ENCODE data around the gene NRXN3.

NRXN3 gene

DNA sequence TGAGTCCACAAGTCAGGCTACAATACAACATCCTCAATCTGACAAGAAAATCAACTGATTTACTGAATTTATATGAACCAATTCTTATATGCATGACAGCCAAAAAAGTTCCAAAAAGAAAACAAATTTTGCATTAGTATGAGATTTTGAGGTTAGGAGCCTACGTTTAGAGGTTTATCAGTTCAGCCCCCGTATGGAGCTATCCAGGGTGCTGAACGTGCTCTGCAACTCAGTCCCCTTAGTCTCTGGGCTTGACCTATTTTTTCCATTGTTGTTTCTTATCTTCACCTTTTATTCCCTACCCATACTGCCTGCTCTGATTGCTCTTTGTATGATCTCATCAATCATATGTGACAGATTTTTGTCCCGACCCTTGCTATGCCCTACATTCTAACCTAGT lies 693.0 kb downstream of the NRXN3 start:
- no peak overlapping the region for H3K4me3 ChIP-seq (ENCODE audit: low read depth, low read length)

GRCh38 chr14:78872837-78873236 lies 702.7 kb downstream of the NRXN3 start:
- H3K4me3 ChIP-seq (ENCODE audit: low read depth, low read length) = no peak overlapping the region

GRCh38 chr14:78873581-78873980 lies 703.4 kb downstream of the NRXN3 start:
- no peak overlapping the region for H3K4me3 ChIP-seq (ENCODE audit: low read depth, low read length)

GRCh38 chr14:78875049-78875448 lies 704.9 kb downstream of the NRXN3 start:
- no peak overlapping the region for H3K4me3 ChIP-seq (ENCODE audit: low read depth, low read length)

- no peak overlapping the region for H3K4me3 ChIP-seq (ENCODE audit: low read depth, low read length)
Measured at GRCh38 chr14:78885884-78886283, 715.7 kb downstream of the NRXN3 start.

DNA sequence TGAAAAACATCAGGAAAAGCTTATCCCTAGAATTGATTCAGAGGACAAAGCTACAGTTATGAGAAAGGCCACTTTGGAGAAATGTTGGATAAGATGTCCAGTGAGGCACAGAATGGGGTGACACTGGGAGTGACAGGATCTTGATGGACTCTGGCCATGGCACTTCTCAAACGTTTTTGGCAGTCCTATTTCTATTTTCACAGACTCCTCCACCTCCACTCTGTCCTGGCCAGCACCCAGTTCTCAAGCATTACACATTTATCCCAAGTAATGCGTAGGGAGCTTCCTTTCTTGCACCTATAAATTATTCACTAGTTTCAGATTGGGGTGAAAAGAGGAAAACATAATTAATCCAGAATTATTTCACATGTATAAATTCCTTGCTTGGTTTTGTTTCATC lies 727.3 kb downstream of the NRXN3 start:
- no peak overlapping the region for H3K4me3 ChIP-seq (ENCODE audit: low read depth, low read length)

DNA sequence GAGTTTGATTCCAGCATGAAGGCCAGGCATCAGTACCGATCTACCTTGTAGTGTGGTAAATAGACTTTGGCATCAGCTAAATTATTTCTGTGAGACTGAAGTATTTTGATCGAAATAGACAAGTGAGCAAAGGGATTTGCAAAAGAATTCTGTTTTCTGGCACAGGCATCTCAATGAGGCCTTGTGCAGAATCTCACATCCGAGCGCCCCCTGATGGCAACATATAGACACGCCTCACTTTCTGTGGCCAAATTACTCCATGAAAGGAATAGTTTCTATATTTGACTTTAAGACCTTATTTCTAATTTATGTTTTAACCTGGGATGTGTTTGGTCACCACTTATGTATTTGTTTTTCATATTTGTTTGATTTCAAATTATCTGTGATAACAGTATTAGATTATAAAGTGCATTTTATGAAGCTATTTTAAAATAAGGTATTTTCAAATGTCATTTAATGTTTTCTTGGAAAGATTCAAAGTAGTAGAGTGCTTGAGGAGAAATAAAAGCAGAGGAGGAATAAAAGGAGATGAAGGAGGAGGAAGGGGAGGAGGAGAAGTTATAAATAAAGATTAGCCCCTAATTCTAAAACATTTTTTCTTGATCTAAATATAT lies 731.9 kb downstream of the NRXN3 start:
- H3K4me3 ChIP-seq (ENCODE audit: low read depth, low read length) = no peak overlapping the region

GRCh38 chr14:78904094-78904493 lies 733.9 kb downstream of the NRXN3 start:
- no peak overlapping the region for H3K4me3 ChIP-seq (ENCODE audit: low read depth, low read length)

DNA sequence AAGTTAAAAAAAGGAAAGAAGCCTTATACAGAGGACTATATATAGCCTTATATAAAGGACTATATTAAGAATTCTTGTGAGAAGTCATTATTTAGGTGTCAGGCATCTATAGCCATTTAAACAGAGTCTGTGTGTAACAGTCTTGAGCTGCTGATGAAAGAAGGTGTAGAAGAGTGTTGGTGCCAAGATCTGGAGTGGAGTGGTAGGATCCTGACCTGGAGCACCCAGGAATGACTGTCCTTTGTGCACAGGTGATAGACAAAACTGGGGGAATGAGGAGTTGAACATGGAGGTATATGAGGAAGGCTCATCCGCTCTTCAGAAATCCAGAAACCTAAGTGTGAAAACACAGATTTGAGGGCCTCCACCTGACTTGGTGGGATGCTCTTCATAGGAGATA lies 747.3 kb downstream of the NRXN3 start:
- no peak overlapping the region for H3K4me3 ChIP-seq (ENCODE audit: low read depth, low read length)

DNA sequence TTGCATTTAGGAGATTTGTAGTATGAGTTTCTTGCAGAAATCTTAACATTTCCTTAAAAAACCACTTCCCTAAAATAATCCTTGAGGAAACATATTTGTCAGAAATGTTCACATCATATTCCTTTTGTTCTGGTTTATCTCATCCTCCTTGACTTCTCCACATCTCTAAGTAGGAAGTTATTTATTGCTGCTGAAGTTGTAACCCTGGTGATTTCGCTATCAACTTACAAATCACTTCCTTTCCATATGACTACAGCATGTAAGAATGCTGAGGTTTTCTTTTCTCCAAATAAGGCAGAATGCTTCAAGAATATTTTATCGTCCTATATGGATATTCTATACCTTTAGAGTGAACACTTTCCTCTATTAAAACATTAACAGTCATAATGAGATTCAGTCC lies 751.7 kb downstream of the NRXN3 start:
- no peak overlapping the region for H3K4me3 ChIP-seq (ENCODE audit: low read depth, low read length)

- H3K4me3 ChIP-seq (ENCODE audit: low read depth, low read length) = no peak overlapping the region
Measured at GRCh38 chr14:78927261-78927660, 757.1 kb downstream of the NRXN3 start.

DNA sequence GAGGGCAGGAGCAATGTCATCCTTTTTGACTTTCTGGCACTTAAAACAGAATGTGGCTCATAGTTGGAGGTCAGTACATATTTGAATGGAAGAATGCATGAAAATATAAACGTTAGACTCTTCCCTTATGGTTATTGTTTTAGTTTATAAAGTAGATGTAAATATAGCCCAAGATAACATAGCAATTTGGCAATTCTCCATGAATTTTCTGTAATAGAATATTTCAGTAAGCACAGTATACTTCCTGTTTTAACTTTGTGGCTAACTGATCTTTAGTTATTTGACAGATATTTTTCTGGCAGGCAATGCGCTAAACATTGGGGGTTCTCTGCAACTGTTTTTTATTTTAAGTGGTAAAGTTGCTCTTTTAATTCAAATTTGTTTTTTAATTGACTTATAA lies 763.0 kb downstream of the NRXN3 start:
- no peak overlapping the region for H3K4me3 ChIP-seq (ENCODE audit: low read depth, low read length)

DNA sequence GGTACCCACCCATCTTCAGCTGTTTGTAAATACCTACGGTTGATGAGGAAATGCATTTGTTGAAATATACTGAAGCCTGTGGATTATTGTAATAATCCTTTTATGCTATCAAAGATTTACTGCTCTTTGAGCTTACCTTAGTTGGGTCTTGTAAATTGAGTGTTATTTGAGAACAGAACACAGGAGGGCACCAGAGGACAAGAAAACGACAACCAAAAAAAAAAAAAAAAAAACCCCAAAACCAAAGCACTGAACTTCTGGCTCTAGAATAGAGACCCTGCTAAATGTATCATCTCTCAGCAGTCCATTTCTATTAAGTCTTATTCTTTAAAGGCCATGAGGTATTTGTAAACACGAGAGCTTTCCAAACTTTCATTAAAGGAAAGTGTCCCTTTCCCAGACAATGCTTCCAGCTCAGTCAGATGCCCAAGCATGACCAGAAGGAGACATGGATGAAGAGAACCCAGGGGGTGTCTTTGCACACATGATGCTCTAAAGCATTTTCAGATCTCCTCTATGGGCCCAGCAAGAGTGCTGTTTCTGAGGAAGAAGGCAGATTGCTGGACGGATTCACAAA lies 763.9 kb downstream of the NRXN3 start:
- H3K4me3 ChIP-seq (ENCODE audit: low read depth, low read length) = no peak overlapping the region

GRCh38 chr14:78946949-78947348 lies 776.8 kb downstream of the NRXN3 start:
- no peak overlapping the region for H3K4me3 ChIP-seq (ENCODE audit: low read depth, low read length)

- H3K4me3 ChIP-seq (ENCODE audit: low read depth, low read length) = no peak overlapping the region
Measured at GRCh38 chr14:78947681-78948080, 777.5 kb downstream of the NRXN3 start.

DNA sequence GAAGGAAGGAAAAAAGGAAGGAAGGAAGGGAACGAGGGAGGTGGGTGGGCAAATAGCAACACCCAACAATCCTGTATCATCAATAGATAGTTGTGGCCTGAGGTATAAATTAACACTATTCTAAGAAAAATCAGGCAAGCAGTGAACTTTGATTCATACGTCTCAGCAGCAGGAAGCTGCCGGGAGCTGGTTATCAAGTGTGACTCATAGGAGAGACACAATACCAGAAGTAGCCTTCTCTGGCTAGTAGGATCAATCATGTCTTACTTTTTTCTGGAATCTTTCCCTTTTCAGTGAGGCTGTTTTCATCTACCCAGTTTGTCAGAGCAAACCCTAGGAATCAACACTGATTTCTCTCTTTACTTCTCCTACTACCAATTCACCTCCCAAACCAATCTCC lies 780.5 kb downstream of the NRXN3 start:
- no peak overlapping the region for H3K4me3 ChIP-seq (ENCODE audit: low read depth, low read length)

- H3K4me3 ChIP-seq (ENCODE audit: low read depth, low read length) = no peak overlapping the region
Measured at GRCh38 chr14:78951602-78952001, 781.4 kb downstream of the NRXN3 start.

DNA sequence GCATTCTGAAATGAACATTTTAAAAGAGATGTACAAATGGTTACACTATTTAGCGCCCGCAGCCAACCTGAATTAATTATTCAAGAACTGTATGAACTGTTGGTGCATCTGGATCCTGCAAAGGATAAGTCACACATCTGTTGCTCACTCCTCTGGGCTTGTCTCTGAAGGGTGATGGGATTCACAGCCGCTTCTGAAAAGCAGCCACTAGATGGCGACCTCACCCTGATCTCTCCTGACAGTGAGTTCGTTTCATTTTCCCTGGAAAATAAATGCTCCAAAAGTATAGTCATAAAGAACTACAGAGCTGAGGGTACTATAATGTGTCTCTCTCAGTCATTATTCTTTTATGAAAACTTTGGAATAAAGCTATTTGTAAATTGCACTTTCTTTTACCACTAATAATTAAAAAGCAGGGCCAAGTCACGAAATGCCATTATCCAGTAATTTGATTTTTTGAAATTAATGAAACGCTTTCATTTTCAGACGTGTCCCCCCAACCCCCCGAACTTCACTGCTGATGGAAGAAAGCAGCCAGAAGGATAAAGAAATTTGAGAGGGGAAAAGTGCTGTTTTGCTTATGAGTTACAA lies 789.6 kb downstream of the NRXN3 start:
- H3K4me3 ChIP-seq (ENCODE audit: low read depth, low read length) = no peak overlapping the region

- H3K4me3 ChIP-seq (ENCODE audit: low read depth, low read length) = no peak overlapping the region
Measured at GRCh38 chr14:78967111-78967809, 797.1 kb downstream of the NRXN3 start.

DNA sequence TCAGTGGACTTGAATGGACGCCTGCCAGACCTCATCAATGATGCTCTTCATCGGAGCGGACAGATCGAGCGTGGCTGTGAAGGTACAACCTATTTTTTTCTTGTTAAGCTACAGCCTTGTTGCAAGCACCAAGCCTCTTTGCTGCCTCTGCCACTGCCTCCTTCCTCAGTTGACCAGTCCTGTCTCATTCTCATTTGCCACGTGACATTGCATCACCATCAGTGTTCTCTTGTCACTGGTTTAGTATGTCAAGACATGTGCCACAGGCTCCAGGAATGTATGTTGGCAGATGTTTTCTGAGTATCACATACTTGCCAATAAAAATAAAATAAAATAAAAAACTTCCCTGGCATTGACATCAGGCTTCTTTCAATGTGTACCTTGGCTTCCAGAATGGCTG lies 798.1 kb downstream of the NRXN3 start:
- H3K4me3 ChIP-seq (ENCODE audit: low read depth, low read length) = no peak overlapping the region

DNA sequence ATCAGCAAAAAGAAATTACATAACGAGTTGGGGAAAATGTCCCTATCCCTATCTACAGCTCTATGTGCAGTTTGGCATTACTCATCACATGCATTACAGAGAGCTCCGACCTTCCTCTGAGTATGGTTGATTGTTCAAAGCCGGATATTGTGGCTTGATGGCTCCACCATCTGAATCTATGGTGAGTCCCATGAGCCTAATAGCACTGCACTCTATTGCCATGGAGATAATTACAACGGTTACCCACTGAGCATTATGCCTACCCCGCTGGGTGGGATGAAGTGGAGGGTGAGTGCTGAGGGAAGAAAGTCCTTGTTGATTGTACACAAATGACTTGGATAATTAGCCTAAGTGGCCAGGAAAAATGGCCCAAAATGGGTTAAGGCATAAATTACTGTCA lies 800.5 kb downstream of the NRXN3 start:
- no peak overlapping the region for H3K4me3 ChIP-seq (ENCODE audit: low read depth, low read length)

DNA sequence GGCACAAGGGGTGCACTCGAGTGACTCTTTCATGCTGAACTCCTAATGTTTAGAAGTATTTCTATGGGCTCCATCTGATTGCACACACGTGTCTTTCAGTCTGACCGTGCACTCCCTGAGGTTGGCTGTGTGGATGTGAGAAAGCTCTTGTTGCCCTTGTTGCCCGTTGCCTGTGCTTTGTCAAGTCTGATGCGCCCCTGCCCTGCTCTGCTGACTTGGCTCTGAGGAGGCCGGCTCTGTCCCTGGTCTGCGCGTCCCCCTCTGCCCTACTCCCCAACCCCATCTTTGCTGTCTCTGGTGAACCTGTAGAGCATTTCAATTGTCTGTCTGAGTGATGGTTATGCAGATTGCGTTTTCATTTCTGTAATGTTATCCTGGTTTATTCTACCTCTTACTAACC lies 802.3 kb downstream of the NRXN3 start:
- no peak overlapping the region for H3K4me3 ChIP-seq (ENCODE audit: low read depth, low read length)

Measured in iPS-11a (cell line).